Small intestine (tissue), 7 donors: ENCODE data around the gene LBHD2. TPM values are rescaled to one million over a fixed set of nuclear protein-coding genes. Genes with fewer than 3 reads are reported as not detected.

ENCODE experiments used
- DNase-seq, 2 donors: peaks; one replicate each; pipeline versions ENCODE4 v3.0.0 to v3.0.0-alpha.2; 2013
- FAIRE-seq: peaks from 2 replicates; lab custom pipeline; 2012; peaks lifted over from hg19 to GRCh38; lab: Jason Lieb, UNC
- H3K27ac ChIP-seq, 3 donors: one replicate each; pipeline ENCODE4 v1.5.1; 2013; ENCODE audit warnings: low read length in 2 of 3, mild to moderate bottlenecking in 2 of 3, control low read depth in 1 of 3, inconsistent platforms in 1 of 3, low read depth in 1 of 3, moderate library complexity in 1 of 3
- H3K27me3 ChIP-seq, 3 donors: one replicate each; pipeline ENCODE4 v1.6.1; 2013; ENCODE audit warnings: low read length in 3 of 3, inconsistent platforms in 1 of 3; ENCODE audit not compliant: control insufficient read depth in 3 of 3, insufficient read depth in 3 of 3
- H3K36me3 ChIP-seq, 3 donors: one replicate each; pipeline ENCODE4 v1.6.1; 2013; ENCODE audit warnings: low read length in 3 of 3, inconsistent platforms in 1 of 3, low read depth in 1 of 3, mild to moderate bottlenecking in 1 of 3, moderate library complexity in 1 of 3; ENCODE audit not compliant: control insufficient read depth in 3 of 3, insufficient read depth in 2 of 3
- H3K4me1 ChIP-seq, 3 donors: one replicate each; pipeline ENCODE4 v1.6.1; 2013; ENCODE audit warnings: low read length in 2 of 3, inconsistent platforms in 1 of 3, low read depth in 1 of 3, mild to moderate bottlenecking in 1 of 3, moderate library complexity in 1 of 3; ENCODE audit not compliant: control insufficient read depth in 3 of 3, insufficient read depth in 2 of 3
- H3K4me3 ChIP-seq, 3 donors: one replicate each; pipeline ENCODE4 v1.5.1; 2013; ENCODE audit warnings: low read length in 3 of 3, control low read depth in 1 of 3, inconsistent platforms in 1 of 3, low read depth in 1 of 3, mild to moderate bottlenecking in 1 of 3, moderate library complexity in 1 of 3
- H3K9me3 ChIP-seq, 2 donors: one replicate each; pipeline ENCODE4 v1.6.1; 2013; ENCODE audit warnings: low read depth in 1 of 2, low read length in 1 of 2; ENCODE audit not compliant: control insufficient read depth in 2 of 2, insufficient read depth in 1 of 2
- WGBS, 3 donors: extraction: QIAGEN DNeasy Blood & Tissue Kit; methylation state at CpG; one replicate each; pipeline ENCODE4 v1.1.7; 2013; 5-methylcytosine and 5-hydroxymethylcytosine counted together
- polyA plus RNA-seq, 4 donors: library from polyadenylated mRNA; stranded (reverse) in 3 of 4; unstranded in 1 of 4; fragments of 200-250 nt in 3 of 4; fragments of 120-200 nt in 1 of 4; gene quantifications; one replicate each; pipeline versions ENCODE4 v1.2.1 to v1.2.3, GENCODE V29; 2013
- donor health status: healthy with polysubstance abuse.
- donor health status: control.
- donor health status: control.
- donor health status: Bipolar disorder and iron deficiency.
- donor health status: healthy.

Gene LBHD2
- polyA plus RNA-seq, 4 donors: not detected

DNA sequence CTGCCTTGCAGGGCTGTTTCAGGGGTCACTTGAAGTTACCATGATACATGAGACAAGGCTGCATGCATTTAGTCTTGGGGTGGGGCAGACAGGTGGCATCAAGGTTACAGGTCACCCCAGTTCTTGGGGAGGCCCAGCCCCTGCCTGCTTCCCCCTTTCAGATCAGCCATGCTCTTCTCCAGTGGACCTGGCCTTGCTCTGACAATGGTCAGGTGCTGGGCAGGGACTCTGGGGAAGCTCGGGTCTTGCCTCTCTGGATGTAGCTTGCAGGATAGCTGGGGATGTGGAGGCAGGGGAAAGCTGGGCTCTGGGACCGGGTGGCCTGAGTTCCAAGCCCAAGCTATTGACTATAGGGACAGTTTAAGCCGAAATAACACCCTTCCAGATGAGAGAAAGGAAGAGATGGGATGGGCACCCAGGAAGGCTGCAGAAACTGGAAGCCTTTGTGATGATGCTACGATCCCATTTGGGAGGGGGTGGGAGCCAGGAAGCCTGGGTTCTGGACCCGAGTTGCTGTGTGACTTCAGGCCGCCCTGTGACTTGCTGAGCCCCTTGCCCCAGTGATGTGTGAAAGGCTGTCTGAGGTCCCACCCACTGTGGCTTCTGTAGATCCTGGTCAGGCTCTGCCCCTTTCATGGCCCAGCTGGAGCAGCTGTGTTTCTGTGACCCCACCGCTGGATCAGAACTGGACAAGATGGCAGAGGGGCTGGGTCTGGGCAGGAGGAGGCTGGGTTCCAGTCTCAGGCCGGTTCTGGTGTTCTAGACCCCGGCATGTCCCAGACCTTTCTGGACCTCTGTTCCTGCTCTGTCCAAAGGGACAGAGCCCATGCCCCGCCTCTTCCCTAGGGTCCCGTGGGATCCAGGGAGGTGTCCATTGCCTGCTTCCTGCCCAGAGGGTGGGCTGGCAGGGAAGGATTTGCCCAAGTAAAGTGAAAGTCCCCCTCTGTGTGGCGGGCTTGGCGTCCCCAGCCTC, 41.4 kb downstream of the LBHD2 start:
- no peak for FAIRE-seq
- Histone ChIP-seq H3K27ac (no peak overlapping the region), H3K36me3 (peaks cover 0 to 5% (median 2%) of the 10 kb centered on the region in 3 donors), H3K4me3 (no peak overlapping the region), H3K4me1 (peaks cover 0 to 36% (median 5%) of the 10 kb centered on the region in 3 donors), H3K27me3 (peaks cover 3 to 58% (median 3%) of the 10 kb centered on the region in 3 donors), H3K9me3 (no peaks in the 10 kb centered on the region)
- 80 to 88% (median 86%) methylated on average over 13 of the region's 13 CpGs for WGBS, 3 donors
- DNase-seq: no peak

DNA sequence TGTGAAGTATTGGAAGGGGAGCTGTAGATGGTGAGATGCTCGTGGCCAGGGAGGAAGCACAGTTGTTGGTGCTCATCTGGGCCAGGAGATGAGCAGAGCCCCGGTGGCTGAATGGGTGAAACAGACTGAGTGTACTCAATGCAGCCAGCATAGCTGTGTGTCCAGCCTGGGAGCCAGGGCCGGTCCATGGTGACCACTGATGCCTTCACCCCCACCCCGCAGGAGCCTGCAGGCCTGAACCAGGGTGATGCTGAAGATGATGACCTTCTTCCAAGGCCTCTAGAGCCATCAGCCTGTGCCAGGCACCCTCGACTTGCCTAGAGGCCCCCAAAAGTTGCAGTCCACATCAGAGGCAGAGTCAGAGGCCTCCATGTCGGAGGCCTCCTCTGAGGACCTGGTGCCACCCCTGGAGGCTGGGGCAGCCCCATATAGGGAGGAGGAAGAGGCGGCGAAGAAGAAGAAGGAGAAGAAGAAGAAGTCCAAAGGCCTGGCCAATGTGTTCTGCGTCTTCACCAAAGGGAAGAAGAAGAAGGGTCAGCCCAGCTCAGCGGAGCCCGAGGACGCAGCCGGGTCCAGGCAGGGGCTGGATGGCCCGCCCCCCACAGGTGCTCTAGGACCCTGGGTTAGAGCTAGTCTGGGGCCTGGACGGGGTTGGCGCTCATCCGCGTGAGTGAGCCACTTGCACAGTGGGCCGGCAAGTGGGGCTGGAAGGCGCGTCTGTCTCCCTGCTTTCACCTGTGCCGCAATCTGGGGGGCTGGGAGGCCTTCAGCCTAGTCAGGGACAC, 42.3 kb downstream of the LBHD2 start:
- no peaks in the 10 kb centered on the region for H3K9me3 ChIP-seq
- WGBS, 3 donors: 51 to 72% (median 58%) methylated on average over 20 to 22 of the region's 22 CpGs
- FAIRE-seq: no peak
- H3K27ac ChIP-seq: no peak overlapping the region
- H3K4me1 ChIP-seq: peaks cover 0 to 31% (median 5%) of the 10 kb centered on the region in 3 donors
- H3K36me3 ChIP-seq: peaks cover 0 to 5% (median 2%) of the 10 kb centered on the region in 3 donors
- H3K27me3 ChIP-seq: peaks cover 3 to 55% (median 3%) of the 10 kb centered on the region in 3 donors
- no peak for DNase-seq
- H3K4me3 ChIP-seq: peak overlapping the region in 1 of 3 donors; percentile 24

DNA sequence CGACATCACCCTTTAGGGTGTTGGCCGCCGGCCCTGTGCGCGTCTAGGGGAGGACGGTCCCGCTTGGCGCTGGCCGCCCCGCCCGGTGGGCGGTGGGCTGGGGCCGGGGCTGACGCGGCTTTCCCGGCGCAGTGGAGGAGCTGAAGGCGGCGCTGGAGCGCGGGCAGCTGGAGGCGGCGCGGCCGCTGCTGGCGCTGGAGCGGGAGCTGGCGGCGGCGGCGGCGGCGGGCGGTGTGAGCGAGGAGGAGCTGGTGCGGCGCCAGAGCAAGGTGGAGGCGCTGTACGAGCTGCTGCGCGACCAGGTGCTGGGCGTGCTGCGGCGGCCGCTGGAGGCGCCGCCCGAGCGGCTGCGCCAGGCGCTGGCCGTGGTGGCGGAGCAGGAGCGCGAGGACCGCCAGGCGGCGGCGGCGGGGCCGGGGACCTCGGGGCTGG, 42.9 kb downstream of the LBHD2 start:
- H3K9me3 ChIP-seq: no peaks in the 10 kb centered on the region
- H3K36me3 ChIP-seq: peaks cover 0 to 8% (median 2%) of the 10 kb centered on the region in 3 donors
- H3K27me3 ChIP-seq: peaks cover 3 to 50% (median 3%) of the 10 kb centered on the region in 3 donors
- WGBS, 3 donors: 21 to 51% (median 35%) methylated on average over 21 to 62 of the region's 62 CpGs
- H3K27ac ChIP-seq: no peak overlapping the region
- FAIRE-seq (no peak), DNase-seq (peak; percentile 79 to 89)
- H3K4me3 ChIP-seq: peak overlapping the region in 1 of 3 donors; percentile 24
- H3K4me1 ChIP-seq: peaks cover 0 to 26% (median 5%) of the 10 kb centered on the region in 3 donors

DNA sequence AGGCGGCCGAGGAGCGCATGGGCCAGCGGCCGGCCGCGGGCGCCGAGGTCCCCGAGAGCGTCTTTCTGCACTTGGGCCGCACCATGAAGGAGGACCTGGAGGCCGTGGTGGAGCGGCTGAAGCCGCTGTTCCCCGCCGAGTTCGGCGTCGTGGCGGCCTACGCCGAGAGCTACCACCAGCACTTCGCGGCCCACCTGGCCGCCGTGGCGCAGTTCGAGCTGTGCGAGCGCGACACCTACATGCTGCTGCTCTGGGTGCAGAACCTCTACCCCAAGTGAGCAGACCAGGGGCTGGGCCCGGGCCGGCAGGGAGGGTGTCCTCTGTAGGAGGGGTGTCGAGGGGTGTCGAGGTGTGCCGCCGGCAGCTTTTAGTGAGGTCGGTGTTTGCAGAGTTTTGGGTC, 43.3 kb downstream of the LBHD2 start:
- no peaks in the 10 kb centered on the region for H3K9me3 ChIP-seq
- WGBS, 3 donors: 31 to 57% (median 53%) methylated on average over 21 to 39 of the region's 39 CpGs
- no peak overlapping the region for H3K27ac ChIP-seq
- peaks cover 3 to 46% (median 3%) of the 10 kb centered on the region in 3 donors for H3K27me3 ChIP-seq
- peaks cover 0 to 8% (median 2%) of the 10 kb centered on the region in 3 donors for H3K36me3 ChIP-seq
- peaks cover 0 to 21% (median 2%) of the 10 kb centered on the region in 3 donors for H3K4me1 ChIP-seq
- H3K4me3 ChIP-seq: peak overlapping the region in 1 of 3 donors; percentile 8
- no peak for DNase-seq
- FAIRE-seq: no peak

DNA sequence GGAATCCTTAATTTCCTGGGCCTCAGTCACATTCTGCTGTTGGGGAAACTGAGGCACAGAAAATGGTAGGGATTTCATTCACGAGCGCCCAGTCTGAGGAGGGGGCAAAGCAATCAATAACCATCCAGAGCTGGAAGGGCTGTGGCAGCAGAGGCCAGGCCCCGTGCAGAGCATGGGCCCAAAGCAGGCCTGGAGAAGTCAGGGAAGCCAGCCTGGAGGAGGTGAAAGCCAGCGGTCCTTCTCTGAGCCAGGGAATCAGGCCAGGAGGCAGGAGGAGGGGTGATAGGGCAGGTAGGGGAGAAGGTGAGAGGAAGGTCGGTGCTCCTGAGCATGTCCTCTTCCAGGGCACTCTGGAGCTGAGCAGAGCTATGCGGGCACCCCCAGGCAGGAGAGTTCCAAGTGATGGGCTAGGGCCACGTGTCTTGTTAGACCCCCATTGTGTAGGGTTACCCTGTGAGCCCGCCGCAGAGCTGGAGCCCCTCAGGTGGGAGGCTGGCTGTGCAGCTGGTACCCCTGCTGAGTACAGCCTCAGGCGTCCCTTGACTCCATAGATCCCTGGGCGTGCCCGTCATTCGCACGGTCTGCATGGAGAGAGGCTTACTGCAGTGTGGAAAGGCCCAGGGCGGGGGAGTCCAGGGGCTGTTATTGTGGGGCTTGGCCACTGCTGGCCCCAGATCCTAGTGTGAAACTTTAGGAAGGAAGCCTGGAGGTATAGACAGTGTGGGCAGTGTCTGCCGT, 44.0 kb downstream of the LBHD2 start:
- Histone ChIP-seq H3K4me3 (no peak overlapping the region), H3K4me1 (peaks cover 0 to 15% (median 0%) of the 10 kb centered on the region in 3 donors), H3K27me3 (peaks cover 0 to 39% (median 3%) of the 10 kb centered on the region in 3 donors), H3K9me3 (no peaks in the 10 kb centered on the region), H3K27ac (no peak overlapping the region), H3K36me3 (peaks cover 0 to 14% (median 2%) of the 10 kb centered on the region in 3 donors)
- FAIRE-seq: no peak
- no peak for DNase-seq
- 75 to 91% (median 83%) methylated on average over 16 of the region's 16 CpGs for whole genome bisulfite sequencing, 3 donors

DNA sequence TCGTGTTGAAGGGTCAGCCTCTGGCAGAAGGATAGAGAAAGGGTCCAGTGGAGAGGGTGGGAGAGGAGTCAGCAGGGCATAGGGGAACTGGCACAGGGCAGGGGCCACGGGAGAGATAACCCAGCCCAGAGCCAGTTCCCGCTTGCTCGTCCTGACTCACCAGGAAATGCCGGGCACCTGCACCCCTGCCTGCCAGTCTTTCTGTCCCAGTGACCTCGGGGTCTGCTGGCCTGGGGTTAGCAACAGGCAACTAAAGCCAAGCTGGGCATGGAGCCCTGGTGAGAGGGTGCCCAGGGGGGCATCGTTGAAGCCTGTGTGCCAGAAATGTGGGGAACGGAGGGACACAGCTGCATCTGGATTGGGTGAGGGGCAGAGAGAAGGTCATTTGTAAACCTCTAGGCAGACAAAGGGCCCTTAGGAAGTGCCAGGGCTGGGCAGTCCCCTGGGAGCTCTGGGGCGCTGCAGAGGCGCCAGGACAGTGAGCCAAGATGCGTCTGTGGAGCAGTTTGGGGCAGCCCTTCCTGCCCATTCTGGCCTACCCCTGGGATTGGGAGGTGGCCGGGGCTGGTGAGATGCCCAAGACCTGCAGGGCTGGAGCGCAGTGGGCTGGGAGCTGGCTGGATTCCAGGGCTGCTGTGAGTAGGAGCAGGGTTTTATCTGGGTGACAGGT, 44.8 kb downstream of the LBHD2 start:
- FAIRE-seq (no peak), DNase-seq (no peak)
- Histone ChIP-seq H3K9me3 (no peaks in the 10 kb centered on the region), H3K4me1 (peaks cover 0 to 12% (median 0%) of the 10 kb centered on the region in 3 donors), H3K36me3 (peaks cover 0 to 21% (median 2%) of the 10 kb centered on the region in 3 donors), H3K27me3 (peaks cover 0 to 34% (median 3%) of the 10 kb centered on the region in 3 donors), H3K4me3 (no peak overlapping the region), H3K27ac (no peak overlapping the region)
- WGBS, 3 donors: 49 to 72% (median 55%) methylated on average over 11 to 13 of the region's 13 CpGs

DNA sequence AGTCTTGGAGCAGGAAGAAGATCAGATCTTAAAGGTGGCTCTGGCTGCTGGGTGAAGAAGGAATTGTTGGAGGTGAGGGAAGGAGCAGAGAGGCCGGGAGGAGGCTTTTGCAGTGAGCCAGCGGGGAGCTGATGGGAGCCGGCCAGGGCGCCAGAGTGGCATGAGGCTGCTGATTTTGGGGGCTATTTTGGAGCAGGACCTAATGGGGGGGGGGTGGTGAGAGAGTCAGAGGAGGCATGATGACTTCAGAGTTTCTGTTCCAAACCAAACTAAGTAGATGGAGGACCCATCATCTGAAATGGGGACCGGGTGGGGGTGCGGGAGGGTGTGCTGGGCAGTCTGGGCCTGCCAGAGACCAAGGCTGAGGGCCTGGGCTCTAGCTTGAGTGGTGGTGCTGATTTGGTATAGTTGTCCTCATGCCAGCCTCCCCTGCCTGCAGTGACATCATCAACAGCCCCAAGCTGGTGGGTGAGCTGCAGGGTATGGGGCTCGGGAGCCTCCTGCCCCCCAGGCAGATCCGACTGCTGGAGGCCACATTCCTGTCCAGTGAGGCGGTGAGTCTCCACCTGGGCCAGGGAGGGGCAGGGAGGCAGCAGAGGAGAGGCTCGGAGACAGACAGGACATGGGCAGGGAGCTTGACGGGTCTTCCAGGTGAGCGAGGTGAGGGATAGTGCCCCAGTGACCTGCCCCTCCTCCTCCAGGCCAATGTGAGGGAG, 45.4 kb downstream of the LBHD2 start:
- DNase-seq: no peak

More for the DNA sequence above, 45.4 kb downstream of the LBHD2 start:
- peaks cover 0 to 8% (median 0%) of the 10 kb centered on the region in 3 donors for H3K4me1 ChIP-seq
- H3K36me3 ChIP-seq: peaks cover 0 to 25% (median 2%) of the 10 kb centered on the region in 3 donors
- no peak overlapping the region for H3K27ac ChIP-seq
- no peaks in the 10 kb centered on the region for H3K9me3 ChIP-seq
- FAIRE-seq: no peak
- H3K4me3 ChIP-seq: no peak overlapping the region
- WGBS, 3 donors: 84 to 90% (median 84%) methylated on average over 11 to 12 of the region's 12 CpGs
- peaks cover 0 to 27% (median 0%) of the 10 kb centered on the region in 3 donors for H3K27me3 ChIP-seq
